ENCODE results near the gene SORD. TPM values are rescaled to one million over a fixed set of nuclear protein-coding genes. Genes with fewer than 3 reads are reported as not detected.
"Not testable (repeated sequence)": the region's sequence is repeated elsewhere in the genome, so short reads cannot be mapped to it uniquely, and the experiment has no call there.

SORD gene
- total and polyA plus RNA-seq, 5 donors = 5.5 to 14.7 (median 12.5) TPM

GRCh38 chr15:44997632-44998031 is 25.4 kb upstream of the SORD start:
- DNase-seq; H3K4me3 ChIP-seq (ENCODE audit: low read length); H3K9me3 ChIP-seq (ENCODE audit: control insufficient read depth, low read length); H3K27me3 ChIP-seq (ENCODE audit: control insufficient read depth, insufficient read depth); H3K4me1 ChIP-seq (ENCODE audit: control insufficient read depth, insufficient read depth, low read length); ATAC-seq; H3K27ac ChIP-seq (ENCODE audit: low read length); intact Hi-C loops (cut with DNase I): not testable (repeated sequence)
- WGBS = 74% methylated on average over 3 of the region's 3 CpGs

GRCh38 chr15:44999105-44999504 is 23.9 kb upstream of the SORD start:
- no peaks in the 10 kb centered on the region for H3K9me3 ChIP-seq (ENCODE audit: control insufficient read depth, low read length)
- intact Hi-C loops (cut with DNase I) = no loop called here
- ATAC-seq (no peak), DNase-seq (no peak)
- H3K27ac ChIP-seq (ENCODE audit: low read length) = no peak overlapping the region
- no peaks in the 10 kb centered on the region for H3K4me1 ChIP-seq (ENCODE audit: control insufficient read depth, insufficient read depth, low read length)
- no peak overlapping the region for H3K4me3 ChIP-seq (ENCODE audit: low read length)
- H3K27me3 ChIP-seq (ENCODE audit: control insufficient read depth, insufficient read depth) = no peaks in the 10 kb centered on the region
- 82% methylated on average over 2 of the region's 2 CpGs for WGBS

- intact Hi-C loops (cut with DNase I); H3K27ac ChIP-seq (ENCODE audit: low read length); H3K27me3 ChIP-seq (ENCODE audit: control insufficient read depth, insufficient read depth); H3K4me1 ChIP-seq (ENCODE audit: control insufficient read depth, insufficient read depth, low read length); DNase-seq; ATAC-seq; H3K9me3 ChIP-seq (ENCODE audit: control insufficient read depth, low read length); H3K4me3 ChIP-seq (ENCODE audit: low read length): not testable (repeated sequence)
- 66% methylated on average over 1 of the region's 1 CpG for WGBS
These were observed 21.8 kb upstream of the SORD start for GRCh38 chr15:45001180-45001579.

- intact Hi-C loops (cut with DNase I); DNase-seq; H3K9me3 ChIP-seq (ENCODE audit: control insufficient read depth, low read length); ATAC-seq; H3K4me3 ChIP-seq (ENCODE audit: low read length); H3K27ac ChIP-seq (ENCODE audit: low read length); H3K27me3 ChIP-seq (ENCODE audit: control insufficient read depth, insufficient read depth); H3K4me1 ChIP-seq (ENCODE audit: control insufficient read depth, insufficient read depth, low read length): not testable (repeated sequence)
- whole genome bisulfite sequencing = 72% methylated on average over 2 of the region's 2 CpGs
These were observed 19.1 kb upstream of the SORD start for GRCh38 chr15:45003731-45004410.

GRCh38 chr15:45004590-45005175 is 18.3 kb upstream of the SORD start:
- H3K9me3 ChIP-seq (ENCODE audit: control insufficient read depth, low read length); ATAC-seq; H3K27me3 ChIP-seq (ENCODE audit: control insufficient read depth, insufficient read depth); H3K4me1 ChIP-seq (ENCODE audit: control insufficient read depth, insufficient read depth, low read length); intact Hi-C loops (cut with DNase I); H3K27ac ChIP-seq (ENCODE audit: low read length); DNase-seq; H3K4me3 ChIP-seq (ENCODE audit: low read length): not testable (repeated sequence)
- 85% methylated on average over 5 of the region's 5 CpGs for WGBS

GRCh38 chr15:45009046-45009445 is 13.9 kb upstream of the SORD start:
- 61% methylated on average over 2 of the region's 2 CpGs for WGBS

GRCh38 chr15:45015114-45015513 is 7.9 kb upstream of the SORD start:
- intact Hi-C loops (cut with DNase I); H3K27ac ChIP-seq (ENCODE audit: low read length); H3K9me3 ChIP-seq (ENCODE audit: control insufficient read depth, low read length); H3K27me3 ChIP-seq (ENCODE audit: control insufficient read depth, insufficient read depth); H3K4me3 ChIP-seq (ENCODE audit: low read length); H3K4me1 ChIP-seq (ENCODE audit: control insufficient read depth, insufficient read depth, low read length); DNase-seq; ATAC-seq: not testable (repeated sequence)
- WGBS = 84% methylated on average over 1 of the region's 1 CpG

More at GRCh38 chr15:45009046-45009445, 13.9 kb upstream of the SORD start:
- no peaks in the 10 kb centered on the region for H3K27me3 ChIP-seq (ENCODE audit: control insufficient read depth, insufficient read depth)
- no peaks in the 10 kb centered on the region for H3K9me3 ChIP-seq (ENCODE audit: control insufficient read depth, low read length)
- no peak overlapping the region for H3K27ac ChIP-seq (ENCODE audit: low read length)
- ATAC-seq = no peak
- intact Hi-C loops (cut with DNase I) = no loop called here
- H3K4me3 ChIP-seq (ENCODE audit: low read length) = no peak overlapping the region
- DNase-seq = no peak
- H3K4me1 ChIP-seq (ENCODE audit: control insufficient read depth, insufficient read depth, low read length) = no peaks in the 10 kb centered on the region

GRCh38 chr15:45020222-45020900 is 2.6 kb upstream of the SORD start:
- intact Hi-C loops (cut with DNase I) = loop anchor here in 1 of 4 donors (10.0 kb wide), 1 partner anchor 46 kb away; no protein-coding TSS in a partner anchor
- 91% methylated on average over 9 of the region's 9 CpGs for WGBS
- H3K4me3 ChIP-seq (ENCODE audit: low read length); H3K27ac ChIP-seq (ENCODE audit: low read length); H3K4me1 ChIP-seq (ENCODE audit: control insufficient read depth, insufficient read depth, low read length); ATAC-seq; H3K9me3 ChIP-seq (ENCODE audit: control insufficient read depth, low read length); DNase-seq; H3K27me3 ChIP-seq (ENCODE audit: control insufficient read depth, insufficient read depth): not testable (repeated sequence)

GRCh38 chr15:45020901-45021259 is 2.1 kb upstream of the SORD start:
- not testable (repeated sequence) for H3K4me3 ChIP-seq (ENCODE audit: low read length); ATAC-seq; H3K9me3 ChIP-seq (ENCODE audit: control insufficient read depth, low read length); H3K27ac ChIP-seq (ENCODE audit: low read length); H3K4me1 ChIP-seq (ENCODE audit: control insufficient read depth, insufficient read depth, low read length); DNase-seq; H3K27me3 ChIP-seq (ENCODE audit: control insufficient read depth, insufficient read depth)
- 97% methylated on average over 9 of the region's 9 CpGs for WGBS
- intact Hi-C loops (cut with DNase I) = loop anchor here in 1 of 4 donors (10.0 kb wide), 1 partner anchor 46 kb away; no protein-coding TSS in a partner anchor

- H3K27me3 ChIP-seq (ENCODE audit: control insufficient read depth, insufficient read depth) = no peaks in the 10 kb centered on the region
- H3K4me1 ChIP-seq (ENCODE audit: control insufficient read depth, insufficient read depth, low read length) = peaks cover 3% of the 10 kb centered on the region
- DNase-seq (no peak), ATAC-seq (no peak)
- H3K27ac ChIP-seq (ENCODE audit: low read length) = no peak overlapping the region
- WGBS = 92% methylated on average over 6 of the region's 6 CpGs
- H3K4me3 ChIP-seq (ENCODE audit: low read length) = no peak overlapping the region
- intact Hi-C loops (cut with DNase I) = loop anchor here in 1 of 4 donors (10.0 kb wide), 1 partner anchor 47 kb away; no protein-coding TSS in a partner anchor
- H3K9me3 ChIP-seq (ENCODE audit: control insufficient read depth, low read length) = no peaks in the 10 kb centered on the region
These were observed 1.6 kb upstream of the SORD start for GRCh38 chr15:45021348-45021747.

GRCh38 chr15:45023659-45024225 is 747 bp downstream of the SORD start:
- Histone ChIP-seq H3K27me3 (ENCODE audit: control insufficient read depth, insufficient read depth) (no peaks in the 10 kb centered on the region), H3K27ac (ENCODE audit: low read length) (peak overlapping the region; percentile 4), H3K4me1 (ENCODE audit: control insufficient read depth, insufficient read depth, low read length) (peaks cover 3% of the 10 kb centered on the region), H3K4me3 (ENCODE audit: low read length) (peak overlapping the region; percentile 61), H3K9me3 (ENCODE audit: control insufficient read depth, low read length) (no peaks in the 10 kb centered on the region)
- intact Hi-C loops (cut with DNase I) = loop anchor here in 1 of 4 donors (10.0 kb wide), 1 partner anchor 49 kb away; no protein-coding TSS in a partner anchor
- DNase-seq (no peak), ATAC-seq (no peak)
- 12% methylated on average over 4 of the region's 4 CpGs for WGBS

Data from right cardiac atrium (tissue), 5 donors.